ENCODE results near the gene SUSD6. TPM values are rescaled to one million over a fixed set of nuclear protein-coding genes. Genes with fewer than 3 reads are reported as not detected.
A peak's percentile ranks its signal among the peaks of the same experiment; 100 is the strongest.
"Not testable (repeated sequence)": the region's sequence is repeated elsewhere in the genome, so short reads cannot be mapped to it uniquely, and the experiment has no call there.

Gene SUSD6
- total and polyA plus RNA-seq, 8 donors = 8.9 to 41.9 (median 20.3) TPM

DNA sequence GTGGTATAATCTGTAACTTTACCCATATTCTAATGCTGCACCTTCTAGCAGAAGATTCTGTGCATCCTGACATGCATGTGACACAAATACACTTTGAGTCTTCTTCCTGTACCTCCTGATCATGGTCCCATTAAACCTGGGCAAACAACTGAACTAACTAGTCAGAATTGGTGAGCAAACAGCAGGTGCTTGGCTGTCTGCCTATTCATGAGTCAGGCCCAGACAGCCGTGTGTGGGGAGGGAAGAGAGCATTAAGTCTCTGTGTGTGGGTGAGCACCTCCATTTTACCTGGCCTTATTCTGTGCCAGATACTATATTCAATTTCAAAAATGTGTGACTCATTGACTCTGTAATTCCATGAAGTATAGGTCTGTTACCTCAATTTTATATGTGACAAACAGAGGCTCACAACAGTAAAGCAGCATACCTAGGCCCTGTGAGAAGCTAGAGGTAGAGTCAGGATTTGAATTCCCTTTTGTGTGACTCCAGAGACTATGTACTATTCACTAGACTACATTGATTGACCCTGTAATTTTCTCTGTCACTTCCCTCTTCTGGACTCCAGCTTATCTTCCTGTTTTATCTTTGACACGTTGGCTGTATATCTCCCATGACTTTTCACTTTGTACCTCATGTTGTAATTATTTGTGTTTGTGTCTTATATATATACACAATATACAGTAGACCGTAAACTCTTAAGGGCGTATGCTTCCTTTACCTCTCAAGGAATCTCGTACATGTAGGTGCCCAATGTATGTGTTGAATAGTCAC is 32.2 kb downstream of the SUSD6 start:
- Histone ChIP-seq H3K27ac (peak overlapping the region; percentile 71 to 89 (median 81)), H3K4me3 (no peak overlapping the region), H3K27me3 (no peaks in the 10 kb centered on the region), H3K36me3 (no peaks in the 10 kb centered on the region), H3K4me1 (peaks cover 26 to 62% (median 31%) of the 10 kb centered on the region in 3 donors), H3K9me3 (no peaks in the 10 kb centered on the region)
- TF ChIP-seq, protein P1, sequence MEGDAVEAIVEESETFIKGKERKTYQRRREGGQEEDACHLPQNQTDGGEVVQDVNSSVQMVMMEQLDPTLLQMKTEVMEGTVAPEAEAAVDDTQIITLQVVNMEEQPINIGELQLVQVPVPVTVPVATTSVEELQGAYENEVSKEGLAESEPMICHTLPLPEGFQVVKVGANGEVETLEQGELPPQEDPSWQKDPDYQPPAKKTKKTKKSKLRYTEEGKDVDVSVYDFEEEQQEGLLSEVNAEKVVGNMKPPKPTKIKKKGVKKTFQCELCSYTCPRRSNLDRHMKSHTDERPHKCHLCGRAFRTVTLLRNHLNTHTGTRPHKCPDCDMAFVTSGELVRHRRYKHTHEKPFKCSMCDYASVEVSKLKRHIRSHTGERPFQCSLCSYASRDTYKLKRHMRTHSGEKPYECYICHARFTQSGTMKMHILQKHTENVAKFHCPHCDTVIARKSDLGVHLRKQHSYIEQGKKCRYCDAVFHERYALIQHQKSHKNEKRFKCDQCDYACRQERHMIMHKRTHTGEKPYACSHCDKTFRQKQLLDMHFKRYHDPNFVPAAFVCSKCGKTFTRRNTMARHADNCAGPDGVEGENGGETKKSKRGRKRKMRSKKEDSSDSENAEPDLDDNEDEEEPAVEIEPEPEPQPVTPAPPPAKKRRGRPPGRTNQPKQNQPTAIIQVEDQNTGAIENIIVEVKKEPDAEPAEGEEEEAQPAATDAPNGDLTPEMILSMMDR (IDR thresholded peaks at IDR 0.05) = no peak
- 49 to 50% methylated on average over 5 of the region's 5 CpGs for WGBS, 2 donors
- intact Hi-C loops (cut with DNase I) = no loop called here
- DNase-seq (peak; percentile 71 to 90 (median 86)), FAIRE-seq (peak; percentile 63), ATAC-seq (peak; percentile 87 to 93 (median 92))

DNA sequence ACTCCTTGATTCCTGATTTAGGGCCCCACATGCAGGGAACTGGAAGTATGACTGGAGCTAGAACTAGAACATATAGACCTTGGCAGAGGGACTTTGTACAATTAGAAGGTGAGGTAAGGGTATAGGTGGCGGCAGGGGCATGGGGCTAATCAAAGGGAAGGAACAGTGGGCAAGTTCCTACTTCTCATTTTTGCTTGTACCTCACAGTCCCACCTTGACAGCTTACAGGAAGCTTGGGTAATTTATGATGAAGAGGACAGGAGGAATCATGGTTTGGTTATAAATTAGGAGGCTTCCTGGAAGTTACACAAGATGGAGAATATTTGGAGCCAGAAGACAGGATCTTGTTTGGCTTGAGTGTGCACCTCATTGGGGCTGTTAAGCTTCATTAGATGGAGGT is 33.4 kb downstream of the SUSD6 start:
- H3K4me1 ChIP-seq = peaks cover 37 to 67% (median 38%) of the 10 kb centered on the region in 3 donors
- H3K4me3 ChIP-seq = no peak overlapping the region
- H3K27me3 ChIP-seq = no peaks in the 10 kb centered on the region
- FAIRE-seq (no peak), DNase-seq (no peak), ATAC-seq (no peak)
- 96 to 100% methylated on average over 1 of the region's 1 CpG for WGBS, 2 donors
- no peaks in the 10 kb centered on the region for H3K9me3 ChIP-seq
- peak overlapping the region in 2 of 4 donors; percentile 83 to 89 for H3K27ac ChIP-seq
- TF ChIP-seq, protein P1 (IDR thresholded peaks at IDR 0.05) = no peak
- intact Hi-C loops (cut with DNase I) = no loop called here
- H3K36me3 ChIP-seq = no peaks in the 10 kb centered on the region

DNA sequence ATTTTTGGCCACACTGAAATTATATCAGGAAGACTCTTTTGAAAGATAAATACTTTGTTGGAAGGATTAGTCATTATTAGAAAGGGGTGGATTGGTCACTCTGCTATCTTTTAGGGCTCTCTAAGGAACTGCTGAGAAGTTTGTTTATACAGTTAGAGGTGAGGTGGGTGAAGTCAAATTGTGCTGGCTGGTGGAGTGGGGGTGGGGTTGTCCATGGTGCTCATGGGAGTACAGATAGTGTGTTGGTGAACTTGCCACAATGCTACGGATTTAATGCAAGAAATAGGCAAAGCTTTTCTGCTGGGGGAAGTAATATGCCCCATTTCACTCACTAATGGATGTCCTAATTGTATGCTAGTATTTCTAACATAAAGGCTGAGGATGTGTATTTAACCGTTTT is 35.8 kb downstream of the SUSD6 start:
- peak overlapping the region in 2 of 4 donors; percentile 56 to 72 for H3K27ac ChIP-seq
- H3K27me3 ChIP-seq = no peaks in the 10 kb centered on the region
- H3K9me3 ChIP-seq = no peaks in the 10 kb centered on the region
- TF ChIP-seq, protein P1 (IDR thresholded peaks at IDR 0.05) = no peak
- no peak for DNase-seq
- intact Hi-C loops (cut with DNase I) = no loop called here
- no peak for FAIRE-seq
- peaks cover 50 to 91% (median 52%) of the 10 kb centered on the region in 3 donors for H3K4me1 ChIP-seq
- ATAC-seq = no peak
- H3K36me3 ChIP-seq = no peaks in the 10 kb centered on the region
- H3K4me3 ChIP-seq = no peak overlapping the region
- WGBS, 2 donors = 75 to 76% methylated on average over 2 of the region's 2 CpGs

DNA sequence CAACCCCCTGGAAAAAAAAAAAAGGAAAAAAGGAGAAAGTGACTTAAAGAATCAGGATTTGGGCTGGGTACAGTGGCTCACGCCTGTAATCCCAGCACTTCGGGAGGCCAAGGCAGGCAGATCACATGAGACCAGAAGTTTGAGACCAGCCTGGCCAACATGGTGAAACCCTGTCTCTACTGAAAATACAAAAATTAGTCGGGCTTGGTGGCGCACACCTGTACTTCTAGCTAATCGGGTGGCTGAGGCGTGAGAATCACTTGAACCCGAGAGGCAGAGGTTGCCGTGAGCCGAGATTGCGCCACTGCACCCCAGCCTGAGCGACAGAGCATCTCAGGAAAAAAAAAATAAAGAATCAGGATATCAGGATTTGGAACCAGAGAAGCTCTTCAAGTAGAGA is 36.2 kb downstream of the SUSD6 start:
- H3K36me3 ChIP-seq; ATAC-seq; DNase-seq; H3K4me3 ChIP-seq; H3K9me3 ChIP-seq; intact Hi-C loops (cut with DNase I); H3K27me3 ChIP-seq; FAIRE-seq: not testable (repeated sequence)
- H3K4me1 ChIP-seq = peaks cover 52 to 91% (median 56%) of the 10 kb centered on the region in 3 donors
- 92 to 94% methylated on average over 11 of the region's 11 CpGs for WGBS, 2 donors
- peak overlapping the region in 2 of 4 donors; percentile 56 to 72 for H3K27ac ChIP-seq

DNA sequence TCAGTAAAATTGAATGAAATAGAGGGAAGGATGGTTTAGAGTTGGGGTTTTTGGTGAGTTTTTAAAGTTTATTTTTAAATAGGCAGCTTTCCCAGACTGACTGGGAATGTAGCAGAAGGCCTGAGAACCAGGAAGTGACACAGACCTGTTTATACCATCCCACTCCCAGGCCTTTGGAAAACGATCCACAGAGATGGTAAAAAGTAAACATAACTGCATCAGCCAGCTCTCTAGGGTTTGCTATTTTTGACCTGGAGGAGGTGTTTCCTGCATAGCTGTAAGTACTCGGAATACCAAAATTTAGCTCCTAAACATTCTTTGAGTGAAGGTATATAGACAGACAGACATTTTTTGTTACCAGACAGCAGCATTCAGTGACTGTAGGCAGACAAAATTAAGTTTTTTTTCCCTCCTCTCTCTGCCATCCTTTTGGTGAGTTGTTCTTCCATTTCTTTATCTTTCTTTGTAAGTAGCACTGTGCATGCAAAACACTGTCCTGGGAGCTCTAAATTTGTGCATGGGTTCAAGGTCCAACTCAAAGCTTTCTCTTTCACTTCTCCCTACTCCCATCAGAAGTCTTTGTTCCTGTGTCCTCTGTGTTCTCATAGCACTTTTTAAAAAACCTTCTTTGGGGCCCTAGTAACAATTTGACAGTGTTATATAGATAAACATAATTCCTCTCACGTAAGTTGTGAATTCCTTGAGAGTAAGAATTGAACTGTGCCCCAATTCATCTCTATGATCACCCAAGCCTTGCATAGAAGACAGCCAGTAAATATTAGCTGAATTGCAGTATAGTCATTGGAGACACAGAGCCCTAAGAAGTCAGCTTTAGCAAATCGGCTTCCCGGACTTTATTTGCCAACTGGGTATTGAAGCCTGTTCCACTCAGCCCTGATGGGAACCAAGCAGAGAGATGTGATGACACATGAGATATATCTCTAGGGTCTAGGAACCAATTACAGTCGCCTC is 37.4 kb downstream of the SUSD6 start:
- DNase-seq = no peak
- 30 to 31% methylated on average over 6 of the region's 6 CpGs for WGBS, 2 donors
- Histone ChIP-seq H3K27me3 (no peaks in the 10 kb centered on the region), H3K9me3 (no peaks in the 10 kb centered on the region), H3K36me3 (no peaks in the 10 kb centered on the region), H3K27ac (peak overlapping the region in 2 of 4 donors; percentile 56 to 72), H3K4me1 (peaks cover 54 to 91% (median 56%) of the 10 kb centered on the region in 3 donors), H3K4me3 (no peak overlapping the region)
- intact Hi-C loops (cut with DNase I) = no loop called here
- no peak for FAIRE-seq
- ATAC-seq = peak; percentile 19 to 69 (median 50)
- TF ChIP-seq, protein P1 (IDR thresholded peaks at IDR 0.05) = no peak
